Measurements from ENCODE around the gene CIROP.

DNA sequence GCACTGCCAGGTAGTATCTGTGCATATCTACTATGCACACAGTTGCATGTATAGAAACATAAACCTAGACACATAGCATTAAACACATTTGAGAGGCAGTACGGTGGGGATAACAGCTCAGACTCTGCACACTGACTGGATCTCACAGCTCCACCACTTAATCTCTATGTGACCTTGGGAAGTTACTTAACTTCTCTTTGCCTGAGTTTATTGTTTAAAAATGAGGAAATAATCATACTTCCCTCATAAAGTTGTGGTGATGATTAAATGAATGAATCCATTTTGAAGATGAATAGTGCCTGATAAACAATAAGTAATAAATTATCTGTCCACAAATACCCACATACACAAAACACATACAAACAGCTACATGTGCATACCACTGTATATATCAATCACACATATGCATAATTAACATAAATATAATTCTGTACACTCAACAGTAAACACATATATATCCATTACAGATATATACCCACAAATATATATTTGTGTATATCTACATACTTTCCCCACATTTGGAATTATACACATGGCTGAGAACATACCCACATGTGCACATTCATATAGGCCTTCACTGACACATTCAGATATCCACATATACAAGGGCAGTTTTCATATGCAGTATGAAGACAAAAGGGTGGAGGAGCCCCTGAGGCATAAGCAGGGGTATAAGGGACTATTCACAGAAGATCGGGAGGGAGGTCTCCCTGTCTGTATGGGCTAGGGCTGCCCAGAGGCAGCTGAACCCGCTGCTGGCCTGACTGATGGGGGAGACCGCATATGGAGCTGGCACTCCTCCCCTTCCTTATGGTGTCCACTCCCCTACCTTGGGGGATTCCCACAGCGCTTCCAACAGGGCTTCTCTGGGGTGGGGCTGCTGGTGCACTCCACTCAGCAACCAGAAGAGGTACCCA is 53.4 kb downstream of the CIROP start:
- no peak for TF ChIP-seq BACH2 (CRISPR knock-in tag; IDR thresholded peaks at IDR 0.05; ENCODE audit: borderline replicate concordance)
- no peak for TF ChIP-seq ZC3H10 (CRISPR knock-in tag; IDR thresholded peaks at IDR 0.05)
- TF ChIP-seq, protein P1, sequence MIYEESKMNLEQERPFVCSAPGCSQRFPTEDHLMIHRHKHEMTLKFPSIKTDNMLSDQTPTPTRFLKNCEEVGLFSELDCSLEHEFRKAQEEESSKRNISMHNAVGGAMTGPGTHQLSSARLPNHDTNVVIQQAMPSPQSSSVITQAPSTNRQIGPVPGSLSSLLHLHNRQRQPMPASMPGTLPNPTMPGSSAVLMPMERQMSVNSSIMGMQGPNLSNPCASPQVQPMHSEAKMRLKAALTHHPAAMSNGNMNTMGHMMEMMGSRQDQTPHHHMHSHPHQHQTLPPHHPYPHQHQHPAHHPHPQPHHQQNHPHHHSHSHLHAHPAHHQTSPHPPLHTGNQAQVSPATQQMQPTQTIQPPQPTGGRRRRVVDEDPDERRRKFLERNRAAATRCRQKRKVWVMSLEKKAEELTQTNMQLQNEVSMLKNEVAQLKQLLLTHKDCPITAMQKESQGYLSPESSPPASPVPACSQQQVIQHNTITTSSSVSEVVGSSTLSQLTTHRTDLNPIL (CRISPR knock-in tag; IDR thresholded peaks at IDR 0.05; ENCODE audit: low read depth): no peak
- TF ChIP-seq ESRRG (CRISPR knock-in tag; IDR thresholded peaks at IDR 0.05): no peak
- TF ChIP-seq SNAI2 (CRISPR knock-in tag; IDR thresholded peaks at IDR 0.05): no peak
- no peak for TF ChIP-seq OSR1 (CRISPR knock-in tag; IDR thresholded peaks at IDR 0.05)
- TF ChIP-seq, protein P2, sequence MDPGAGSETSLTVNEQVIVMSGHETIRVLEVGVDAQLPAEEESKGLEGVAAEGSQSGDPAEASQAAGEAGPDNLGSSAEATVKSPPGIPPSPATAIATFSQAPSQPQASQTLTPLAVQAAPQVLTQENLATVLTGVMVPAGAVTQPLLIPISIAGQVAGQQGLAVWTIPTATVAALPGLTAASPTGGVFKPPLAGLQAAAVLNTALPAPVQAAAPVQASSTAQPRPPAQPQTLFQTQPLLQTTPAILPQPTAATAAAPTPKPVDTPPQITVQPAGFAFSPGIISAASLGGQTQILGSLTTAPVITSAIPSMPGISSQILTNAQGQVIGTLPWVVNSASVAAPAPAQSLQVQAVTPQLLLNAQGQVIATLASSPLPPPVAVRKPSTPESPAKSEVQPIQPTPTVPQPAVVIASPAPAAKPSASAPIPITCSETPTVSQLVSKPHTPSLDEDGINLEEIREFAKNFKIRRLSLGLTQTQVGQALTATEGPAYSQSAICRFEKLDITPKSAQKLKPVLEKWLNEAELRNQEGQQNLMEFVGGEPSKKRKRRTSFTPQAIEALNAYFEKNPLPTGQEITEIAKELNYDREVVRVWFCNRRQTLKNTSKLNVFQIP (CRISPR knock-in tag; IDR thresholded peaks at IDR 0.05; ENCODE audit: borderline replicate concordance, low read depth): no peak
